Activated CD8-positive, alpha-beta memory T cell treated with anti-CD3 and anti-CD28 coated beads for 1 hour (primary cell): ENCODE measurements around the gene DCLK1.
"Not testable (repeated sequence)": the region's sequence is repeated elsewhere in the genome, so short reads cannot be mapped to it uniquely, and the experiment has no call there.

Source experiments
- DNase-seq, 2 donors: peaks; one replicate each; pipeline ENCODE4 v3.0.0-alpha.2; 2020; ENCODE audit warnings: low read depth in 1 of 2; ENCODE audit errors: extremely low read depth in 1 of 2

The DCLK1 gene

DNA sequence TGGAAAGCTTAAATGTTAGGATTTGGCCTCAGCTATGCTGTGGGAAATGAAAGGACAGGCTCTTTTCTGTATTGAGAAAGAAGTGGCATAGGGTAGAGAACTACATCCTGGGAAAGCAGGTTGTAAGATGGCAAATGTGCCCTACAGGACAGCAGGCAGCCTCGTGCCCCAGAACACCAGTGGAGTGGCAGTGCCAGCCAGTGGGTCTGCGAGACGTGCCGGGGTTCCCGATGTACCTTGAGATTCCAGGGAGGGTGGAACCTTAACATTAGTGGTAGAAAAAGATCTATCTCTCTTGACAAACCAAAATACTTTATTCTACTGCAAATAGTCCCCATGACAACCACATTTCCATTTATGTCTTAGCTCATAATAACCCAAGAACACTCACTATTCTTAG is 42.7 kb downstream of the DCLK1 start:
- DNase-seq, result no peak

DNA sequence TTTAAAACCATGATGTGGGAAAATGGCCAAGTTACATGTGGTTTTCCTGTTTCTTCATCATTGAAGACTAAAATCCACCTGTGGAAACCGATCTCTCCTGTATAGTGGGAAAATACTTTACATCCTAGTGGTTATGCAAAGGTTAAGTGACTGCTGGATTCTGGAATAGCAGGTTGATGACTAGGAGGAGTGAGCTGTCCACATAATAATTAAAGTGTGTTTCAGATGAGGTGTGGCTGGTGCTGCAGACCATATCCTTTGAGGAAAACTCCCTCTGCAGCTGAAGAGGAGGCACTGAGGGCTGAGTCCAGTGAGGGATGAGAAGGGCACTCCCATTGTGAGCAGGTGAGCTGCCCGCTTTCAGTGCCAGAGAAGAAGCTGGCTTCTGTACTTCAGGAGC is 43.2 kb downstream of the DCLK1 start:
- DNase-seq, result no peak

DNA sequence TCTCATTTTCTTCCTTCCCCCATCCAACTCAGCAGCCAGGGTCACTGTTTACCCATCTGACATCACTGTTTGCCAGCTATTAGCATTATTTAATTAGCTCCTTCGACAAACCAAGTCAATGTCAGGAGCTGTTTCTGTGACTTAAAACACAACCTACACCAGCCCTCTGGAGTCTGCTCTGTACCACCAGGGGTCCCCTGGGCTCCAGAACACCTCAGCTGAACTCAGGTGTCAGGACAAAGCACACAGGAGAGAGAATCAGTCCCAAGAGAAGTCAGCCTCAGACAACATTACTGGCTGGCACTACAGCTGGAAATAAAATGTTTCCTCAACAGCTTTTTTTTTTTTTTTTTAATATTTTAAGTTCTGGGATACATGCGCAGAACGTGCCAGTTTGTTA is 45.1 kb downstream of the DCLK1 start:
- DNase-seq, result no peak

DNA sequence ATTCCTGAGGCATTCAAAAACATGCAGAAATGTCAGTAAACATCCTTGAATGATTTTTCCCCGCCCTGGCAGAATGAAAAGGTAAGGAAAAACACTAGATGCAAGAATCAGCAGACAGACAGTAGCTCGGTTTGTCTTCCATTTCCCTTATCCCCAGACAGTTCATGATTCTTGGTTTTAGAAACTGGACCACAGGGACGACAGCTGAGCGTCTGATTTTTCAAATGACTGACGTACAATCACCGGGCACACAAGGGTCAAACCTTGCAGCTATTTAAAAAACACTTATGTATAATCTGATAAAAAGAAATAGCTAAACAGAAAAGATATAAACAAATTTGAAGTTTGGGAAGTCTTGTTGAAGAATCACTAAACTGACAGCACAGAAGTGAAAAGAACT is 47.1 kb downstream of the DCLK1 start:
- no peak for DNase-seq

DNA sequence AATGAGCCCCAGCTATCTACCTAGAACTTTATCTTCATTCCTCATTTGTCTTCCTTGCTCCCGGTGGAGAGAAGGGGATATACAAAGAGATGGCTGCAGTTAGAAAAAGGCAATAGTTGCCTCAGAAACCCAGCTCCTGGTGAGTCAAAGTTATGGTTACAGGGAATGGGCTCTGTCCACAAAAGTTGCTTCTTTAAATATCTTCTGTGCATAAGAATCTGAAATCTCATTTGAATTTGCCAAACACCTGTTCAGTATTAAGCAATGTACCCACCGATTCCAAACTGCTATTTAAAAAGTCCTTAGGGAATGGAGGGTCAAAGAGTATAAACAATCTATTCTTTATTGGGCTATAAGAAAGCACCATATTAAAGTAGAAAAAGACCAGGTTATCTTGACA is 48.4 kb downstream of the DCLK1 start:
- no peak for DNase-seq

DNA sequence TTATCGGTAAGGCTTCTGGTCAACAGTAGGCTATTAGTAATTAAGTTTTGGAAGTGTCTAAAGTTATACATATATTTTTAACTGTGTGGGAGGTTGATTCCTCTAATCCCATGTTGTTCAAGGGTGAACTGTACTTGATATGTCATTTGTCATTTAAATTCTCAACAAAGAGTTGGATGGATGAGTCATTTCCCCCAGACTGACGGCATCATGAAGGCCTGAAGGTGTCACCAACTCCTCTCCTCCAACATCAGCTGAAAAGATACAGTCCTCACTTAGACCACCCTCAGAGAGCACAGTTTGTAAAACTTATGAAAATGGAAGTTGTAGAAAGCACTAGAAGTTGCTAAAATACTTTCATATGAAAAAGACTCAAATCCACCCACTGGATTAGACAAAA is 48.8 kb downstream of the DCLK1 start:
- no peak for DNase-seq

DNA sequence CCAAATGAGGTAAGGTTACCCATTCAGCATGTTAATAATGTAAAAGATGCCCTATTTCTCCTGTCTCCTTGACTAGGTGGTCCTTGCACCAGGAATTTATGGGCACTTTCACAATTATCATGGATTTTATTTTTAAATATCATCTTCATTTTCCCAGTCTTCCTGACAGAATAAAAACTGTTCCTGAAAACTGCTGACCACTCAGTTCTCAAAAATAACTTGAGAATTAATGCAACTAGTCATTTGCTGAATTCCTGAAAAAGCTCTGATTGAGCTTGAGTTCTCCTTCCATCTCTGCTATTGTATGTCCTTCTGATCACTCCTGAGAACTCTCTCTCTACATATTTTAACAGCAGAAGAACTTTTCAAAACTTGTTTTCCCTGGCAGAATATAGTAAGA is 55.0 kb downstream of the DCLK1 start:
- DNase-seq, result no peak

DNA sequence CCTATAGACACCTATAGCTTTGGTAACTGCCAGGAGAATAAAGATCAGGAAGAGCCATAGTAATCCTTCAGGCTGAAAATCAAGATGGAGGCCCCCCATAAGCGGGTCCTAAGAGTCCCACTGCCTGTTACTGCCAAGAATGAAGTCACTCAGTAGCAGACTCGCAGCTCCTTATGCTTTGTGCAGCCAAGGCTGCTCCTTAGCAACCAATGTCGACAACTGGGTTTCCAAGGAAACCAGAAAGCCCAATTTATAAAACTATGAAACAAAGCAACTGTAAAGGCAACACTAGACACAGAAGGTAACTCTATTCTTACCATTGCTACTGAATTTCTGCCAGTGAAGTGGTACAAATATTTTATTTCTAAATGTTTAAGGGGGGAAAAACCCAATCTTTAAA is 56.5 kb downstream of the DCLK1 start:
- DNase-seq, result no peak

DNA sequence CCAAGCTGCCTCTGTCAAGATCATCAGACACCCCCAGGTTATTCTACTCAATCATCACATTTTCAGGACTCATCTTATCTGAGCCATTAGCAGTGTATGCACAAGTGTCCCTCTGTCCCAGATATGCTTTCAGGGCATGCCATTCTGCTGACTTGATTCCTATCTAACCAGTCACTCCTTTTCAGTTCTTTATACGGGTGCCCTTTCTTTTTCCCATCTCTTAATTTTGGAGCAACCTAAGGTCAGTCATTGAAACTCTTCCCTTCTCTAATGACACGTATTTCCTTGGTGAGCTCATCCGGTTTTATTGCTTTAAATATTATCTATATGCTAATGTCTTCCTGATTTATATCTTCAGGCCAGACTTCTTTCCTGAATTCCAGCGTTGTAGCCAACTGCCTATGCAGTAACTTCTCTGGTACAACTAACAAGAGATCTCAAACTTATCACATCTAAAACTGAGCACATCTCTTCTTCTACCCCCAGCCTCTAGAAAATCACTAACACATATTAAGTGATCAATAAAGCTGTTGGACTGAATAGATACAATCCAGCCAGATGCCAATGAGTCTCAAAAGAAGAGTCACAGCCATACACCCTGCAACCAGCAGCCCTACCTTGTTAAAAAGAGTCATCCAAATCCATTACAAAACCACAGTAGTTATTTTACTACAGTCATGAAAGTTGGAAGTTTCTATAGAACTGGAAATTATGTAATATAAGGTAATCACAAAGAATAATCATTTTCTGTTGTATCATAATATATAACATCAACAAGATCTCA is 58.8 kb downstream of the DCLK1 start:
- DNase-seq, result no peak

DNA sequence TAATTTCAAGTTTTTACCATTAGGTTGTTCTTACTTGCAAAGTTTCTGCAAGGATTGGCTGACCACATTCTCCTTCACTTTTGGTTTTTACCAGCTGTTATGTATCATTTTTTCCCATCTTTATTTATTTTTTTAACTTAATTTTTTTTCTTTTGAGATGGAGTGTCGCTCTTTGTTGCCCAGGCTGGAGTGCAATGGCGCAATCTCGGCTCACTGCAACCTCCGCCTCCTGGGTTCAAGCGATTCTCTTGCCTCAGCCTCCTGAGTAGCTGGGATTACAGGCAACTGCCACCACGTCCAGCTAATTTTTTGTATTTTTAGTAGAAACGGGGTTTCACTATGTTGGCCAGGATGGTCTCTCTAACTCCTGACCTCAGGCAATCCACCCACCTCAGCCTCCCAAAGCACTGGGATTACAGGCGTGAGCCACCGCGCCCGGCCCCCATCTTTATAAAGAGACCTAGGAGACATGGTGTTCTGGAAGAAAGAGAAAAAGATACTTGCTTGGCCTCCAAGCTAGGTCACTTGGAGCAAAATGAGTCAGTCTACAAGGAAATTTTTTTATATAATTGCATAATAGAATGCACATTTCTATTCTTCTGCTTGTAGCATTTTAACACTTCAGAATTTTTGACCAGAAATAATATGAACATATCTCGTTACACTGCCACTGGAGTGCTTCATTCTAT is 60.5 kb downstream of the DCLK1 start:
- not testable (repeated sequence) for DNase-seq

DNA sequence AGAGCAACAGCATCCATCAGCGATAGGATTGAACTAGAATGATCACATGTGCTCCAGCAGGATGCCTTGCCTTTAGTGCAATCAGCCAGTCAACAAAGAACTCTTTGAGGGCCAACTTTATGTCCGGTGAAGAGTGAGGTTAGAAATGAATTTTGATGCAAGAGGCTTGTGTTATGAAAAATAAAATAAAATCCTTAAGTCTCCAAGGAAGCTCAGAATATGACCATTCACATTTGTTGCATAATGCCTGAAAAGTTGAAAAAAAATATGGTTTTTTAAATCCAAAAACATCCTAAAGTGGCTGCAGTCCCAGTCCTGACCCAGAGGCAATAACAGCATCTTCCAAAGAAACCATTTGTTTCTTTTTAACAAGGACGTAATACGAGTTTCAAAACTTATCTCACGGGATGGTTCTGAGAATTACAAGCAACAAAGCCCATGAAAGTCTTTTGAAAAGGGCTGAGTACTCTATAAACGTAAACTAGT is 61.3 kb downstream of the DCLK1 start:
- no peak for DNase-seq

DNA sequence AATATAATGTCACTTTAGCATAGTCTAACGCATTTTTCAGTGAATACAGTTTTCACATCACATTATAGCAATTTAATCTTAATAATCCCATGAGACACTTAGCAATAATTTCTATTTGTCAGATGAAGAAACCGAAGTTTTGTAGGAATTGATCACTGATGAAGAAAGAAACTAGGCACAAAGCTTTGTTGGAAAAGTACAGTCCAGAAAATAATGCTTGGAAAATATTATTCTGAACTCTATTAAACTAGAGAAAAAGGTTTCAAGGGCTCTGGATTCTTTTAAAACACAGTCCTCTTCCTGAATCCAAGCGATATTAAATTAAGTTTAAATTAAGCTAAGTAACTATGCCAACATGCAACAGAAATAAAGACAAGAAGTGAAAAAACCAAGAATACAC is 62.2 kb downstream of the DCLK1 start:
- no peak for DNase-seq

DNA sequence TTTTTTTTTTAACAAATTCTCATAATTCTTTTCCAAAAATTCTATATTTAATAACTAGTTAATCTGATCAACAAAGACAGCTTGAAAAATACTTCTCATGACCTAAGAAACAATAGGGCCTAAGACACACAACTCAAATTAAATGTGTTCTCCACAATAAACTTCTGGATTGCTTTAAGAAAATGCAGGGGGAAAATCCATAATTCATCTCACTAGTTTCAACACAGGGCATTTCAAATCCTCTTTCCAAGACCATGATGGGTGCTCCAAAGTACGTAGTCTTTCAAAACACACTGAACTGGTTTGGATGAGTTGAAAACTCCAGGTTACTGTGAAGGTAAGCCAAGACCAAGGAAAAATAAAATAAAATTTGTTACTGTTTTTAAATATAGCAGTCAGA is 62.6 kb downstream of the DCLK1 start:
- DNase-seq, result no peak

DNA sequence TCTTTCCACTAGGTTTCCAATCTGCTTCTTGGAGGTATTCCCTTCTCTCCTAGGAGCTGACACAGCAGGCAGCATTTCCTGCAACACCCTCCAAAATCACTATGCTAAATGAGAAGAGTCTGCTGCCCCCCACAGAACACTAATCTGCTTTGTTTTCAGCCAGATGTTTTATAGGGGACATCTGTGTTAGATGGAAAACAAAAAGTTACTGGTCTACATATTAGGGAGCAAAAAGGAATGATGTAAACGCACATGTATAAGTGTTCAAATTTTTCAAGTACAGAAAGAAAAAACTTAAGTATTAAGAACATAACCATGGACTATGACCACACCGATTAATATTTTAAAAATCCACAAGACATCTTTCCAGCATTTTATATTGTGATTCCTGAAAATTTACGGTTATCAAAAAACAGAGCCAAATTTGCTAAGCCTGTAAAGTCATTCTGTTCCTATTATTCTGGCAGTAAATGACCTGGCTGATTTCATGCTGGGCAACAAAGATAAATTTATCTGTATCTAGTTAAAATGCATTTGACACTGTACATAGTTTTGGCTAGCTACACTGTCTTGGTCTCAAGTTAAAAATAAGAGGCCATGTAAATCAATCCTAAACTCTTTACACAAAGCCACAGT is 63.3 kb downstream of the DCLK1 start:
- no peak for DNase-seq

DNA sequence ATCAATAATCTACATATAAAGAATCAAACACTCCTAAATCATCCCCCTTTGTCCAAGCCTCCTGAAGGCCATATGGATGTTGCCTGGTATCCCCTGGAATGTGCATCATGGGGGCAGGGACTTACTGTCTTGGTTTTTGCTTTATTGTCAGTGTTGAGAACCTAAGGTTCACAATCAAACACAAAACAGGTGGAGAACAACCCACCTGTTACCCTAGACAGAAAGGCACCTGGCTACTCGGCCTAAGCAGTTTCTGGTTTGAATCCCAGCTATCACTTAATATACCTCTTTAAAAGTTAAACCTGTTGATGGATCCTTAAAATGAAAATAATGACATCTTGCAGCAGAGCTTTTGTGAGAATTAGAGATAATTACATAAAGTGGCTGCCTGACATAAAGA is 68.9 kb downstream of the DCLK1 start:
- DNase-seq, result no peak

DNA sequence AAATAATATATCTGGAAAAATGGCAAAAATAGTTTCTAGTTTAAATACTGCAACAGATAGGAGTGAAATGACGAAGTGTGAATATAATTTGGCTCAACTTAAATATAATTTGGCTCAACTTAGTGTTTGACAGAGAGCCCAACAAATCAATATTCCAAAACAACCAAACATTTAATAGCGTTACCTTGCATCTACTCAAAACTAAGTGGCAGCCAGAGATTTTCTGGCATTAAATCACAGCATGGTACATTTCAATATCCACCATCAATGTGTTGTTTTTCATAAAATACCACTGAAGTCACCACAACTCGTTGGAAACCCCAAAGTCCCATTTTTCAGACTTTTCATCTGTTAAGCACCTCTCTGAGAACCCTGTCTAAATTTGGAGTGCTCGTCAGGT is 69.6 kb downstream of the DCLK1 start:
- no peak for DNase-seq

DNA sequence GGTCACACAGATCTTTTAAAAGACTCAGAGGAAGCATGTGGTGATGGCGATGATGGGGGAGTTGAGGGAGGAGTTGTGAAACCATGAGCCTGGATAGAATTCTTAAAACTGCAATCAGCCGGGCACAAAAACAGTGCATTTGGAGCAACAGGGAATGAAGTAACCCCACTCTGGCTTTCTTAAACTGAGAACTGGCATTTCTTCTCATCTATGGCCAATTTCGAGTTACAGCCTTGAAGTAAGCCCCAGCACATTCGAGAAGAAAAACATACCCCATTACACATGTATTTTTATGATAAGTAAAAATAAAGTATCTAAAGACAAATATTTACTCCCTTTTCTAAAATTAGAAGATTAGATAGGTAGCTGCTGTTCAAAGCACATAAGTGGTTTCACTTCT is 70.1 kb downstream of the DCLK1 start:
- DNase-seq, result no peak

DNA sequence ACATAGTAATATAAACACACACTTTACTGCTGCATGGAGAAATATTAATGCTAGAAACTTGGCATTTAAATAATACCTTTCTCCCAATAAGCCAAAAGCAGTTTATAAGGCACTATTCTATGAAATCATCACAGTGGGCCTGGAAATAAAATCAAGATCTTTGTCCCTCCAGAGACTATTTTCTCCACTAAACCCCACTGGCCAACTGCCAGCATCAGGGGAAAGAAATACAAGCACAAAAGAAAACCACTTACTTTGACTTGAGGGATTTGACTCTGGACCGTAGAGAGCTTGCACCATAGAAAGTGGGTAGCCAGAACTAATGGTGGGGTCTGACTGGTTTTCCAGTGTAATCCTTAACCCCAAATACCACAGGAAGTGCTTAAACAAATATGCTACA is 71.9 kb downstream of the DCLK1 start:
- no peak for DNase-seq

DNA sequence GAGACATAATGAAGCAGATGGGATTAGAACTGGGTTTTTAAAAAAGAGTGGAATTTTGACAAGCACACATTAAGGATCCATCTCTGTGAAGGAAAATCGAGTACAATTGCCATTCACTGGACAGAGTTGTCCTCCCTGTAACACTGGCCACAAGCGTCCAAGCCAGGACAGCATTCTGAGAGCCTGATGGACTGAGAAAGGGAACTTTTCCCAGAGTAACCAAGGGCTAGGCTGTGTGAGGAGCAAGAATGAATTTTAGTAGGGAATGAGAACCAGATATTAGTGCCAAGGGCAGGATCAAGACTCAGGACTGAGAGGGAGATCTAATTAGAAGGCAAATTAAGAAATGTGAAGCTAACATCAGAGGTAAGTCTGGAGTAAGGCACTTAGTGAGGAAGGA is 73.1 kb downstream of the DCLK1 start:
- no peak for DNase-seq

DNA sequence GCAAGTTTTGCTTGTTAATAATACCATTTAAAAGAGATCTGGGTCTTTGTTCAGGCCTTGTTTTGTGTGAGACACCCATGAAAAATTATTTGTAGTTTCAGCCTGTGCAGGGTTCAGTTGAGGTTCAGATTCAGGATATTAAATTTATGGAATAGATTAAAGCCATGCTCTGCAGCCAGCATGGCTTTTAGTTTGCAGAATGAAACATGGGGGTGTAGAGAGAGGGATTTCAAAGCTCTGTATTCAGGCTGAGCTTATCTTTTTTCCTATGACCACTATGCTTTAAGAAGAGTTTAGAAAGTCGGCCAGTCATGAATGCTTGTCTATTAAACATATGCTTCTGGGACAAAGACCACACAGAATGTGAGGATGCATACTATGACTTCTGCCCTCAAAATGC is 73.6 kb downstream of the DCLK1 start:
- no peak for DNase-seq

DNA sequence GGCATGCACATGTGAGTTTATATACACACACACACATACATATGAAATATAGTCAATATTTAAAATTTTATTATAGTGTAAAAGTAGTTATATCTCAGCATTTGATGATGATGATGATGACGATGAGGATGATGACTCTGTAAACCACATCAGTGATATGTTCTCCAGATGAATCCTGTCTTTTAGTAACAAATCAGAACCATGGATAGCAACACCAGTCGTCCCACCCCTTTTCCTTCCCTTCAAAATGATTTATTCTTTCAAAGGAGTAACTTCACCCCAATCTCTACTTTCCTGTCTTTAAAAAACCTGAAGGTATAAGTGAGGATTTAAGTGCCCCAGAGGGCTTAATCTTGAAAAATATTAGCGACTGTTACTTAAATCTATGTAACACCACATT is 74.1 kb downstream of the DCLK1 start:
- no peak for DNase-seq

DNA sequence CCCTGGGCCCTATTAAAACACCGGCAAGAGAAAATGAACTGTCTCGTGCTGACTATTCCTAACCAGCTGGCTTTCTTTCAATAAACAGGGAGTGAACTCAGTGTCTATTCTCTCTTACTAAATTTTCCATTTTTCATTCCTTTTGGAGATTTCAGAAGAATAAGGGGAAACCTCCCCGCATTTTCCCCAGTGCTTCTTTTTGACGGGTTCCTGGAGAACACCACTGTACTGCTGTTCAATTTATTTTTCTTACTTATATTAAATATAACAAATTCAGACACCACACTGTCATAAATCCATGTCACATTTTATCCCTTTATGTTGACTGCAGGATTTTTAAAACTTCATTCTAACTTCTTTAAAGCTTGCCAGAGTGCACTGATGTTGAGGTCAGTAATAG is 75.8 kb downstream of the DCLK1 start:
- no peak for DNase-seq
